HepG2 (cell line): ENCODE measurements around the gene GRM5. TPM values are rescaled to one million over a fixed set of nuclear protein-coding genes. Genes with fewer than 3 reads are reported as not detected.

Source experiments
- ATAC-seq: fragments of 200-7000 bp; cut with Tn5 transposase; 3 replicates; pipeline ENCODE4 v1.9.1; 2020; ENCODE audit warnings: mild to moderate bottlenecking, moderate library complexity
- BruUV-seq: library from RNA; stranded (reverse); fragments of 400-500 nt; replicated peaks from 2 replicates; lab custom pipeline; 2021; lab: Mats Ljungman, UMichigan
- CTCF ChIA-PET: fragments of 300-600 bp; formaldehyde crosslinking; extraction: SDS; loops from one replicate; lab custom pipeline; 2021; ENCODE audit warnings: low total read pairs, inconsistent platforms, low intra/inter-chr PET ratio; lab: Yijun Ruan, JAX
- POLR2A ChIA-PET: fragments of 350-600 bp; sonication (Branson Sonifier 250); formaldehyde crosslinking; loops from one replicate; lab custom pipeline; 2020; ENCODE audit warnings: antibody characterized with exemption, inconsistent platforms; lab: Yijun Ruan, JAX
- DNase-seq: peaks from one replicate; pipeline ENCODE4 v3.0.0-alpha.2; 2015; ENCODE audit warnings: low spot score
- FAIRE-seq: peaks from 3 replicates; lab custom pipeline; 2011; peaks lifted over from hg19 to GRCh38; lab: Jason Lieb, UNC
- H2AFZ ChIP-seq: one replicate; pipeline ENCODE4 v1.6.1; 2011; ENCODE audit warnings: low read length, inconsistent platforms
- H3K27ac ChIP-seq: fragments of 300-600 bp; 3 replicates; pipeline ENCODE4 v1.8.0; 2011; ENCODE audit warnings: mixed run types, mild to moderate bottlenecking, mixed read lengths, low read length, inconsistent platforms; ENCODE audit not compliant: insufficient read depth; ENCODE audit errors: extremely low read length
- H3K27me3 ChIP-seq, 2 experiments: fragments of 200-600 bp in 1 of 2; 2 replicates in 1 of 2; 3 replicates in 1 of 2; pipeline versions ENCODE4 v1.6.0 to v1.8.0; 2011; ENCODE audit warnings: low read length in 2 of 2, mild to moderate bottlenecking in 2 of 2, moderate library complexity in 2 of 2, inconsistent platforms in 1 of 2; ENCODE audit not compliant: insufficient read depth in 2 of 2, control insufficient read depth in 1 of 2
- H3K36me3 ChIP-seq, 2 experiments: fragments of 200-600 bp in 1 of 2; replicated peaks in 1 of 2; 2 replicates in 1 of 2; 3 replicates in 1 of 2; pipeline versions ENCODE4 v1.5.1 to v1.8.0; 2011; ENCODE audit warnings: low read length in 2 of 2, inconsistent platforms in 1 of 2; ENCODE audit not compliant: insufficient read depth in 2 of 2, control insufficient read depth in 1 of 2
- H3K4me1 ChIP-seq: 2 replicates; pipeline ENCODE4 v1.5.1; 2012; ENCODE audit warnings: low read length, inconsistent platforms; ENCODE audit not compliant: insufficient read depth
- H3K4me2 ChIP-seq: 2 replicates; pipeline ENCODE4 v1.6.0; 2011; ENCODE audit warnings: low read depth, low read length, inconsistent platforms
- H3K4me3 ChIP-seq, 3 experiments: fragments of 200-600 bp in 1 of 3; sonication (generic), shearing (Covaris generic) in 1 of 3; replicated peaks in 1 of 3; 2 replicates each; pipeline ENCODE4 v1.5.1; 2011 to 2016; ENCODE audit warnings: low read length in 3 of 3, inconsistent platforms in 2 of 3, low read depth in 2 of 3, mild to moderate bottlenecking in 2 of 3, control low read depth in 1 of 3, mixed read lengths in 1 of 3; ENCODE audit not compliant: insufficient read depth in 1 of 3
- H3K79me2 ChIP-seq: one replicate; pipeline ENCODE4 v1.6.1; 2011; ENCODE audit warnings: low read length, inconsistent platforms; ENCODE audit not compliant: insufficient read depth
- H3K9ac ChIP-seq: 2 replicates; pipeline ENCODE4 v1.6.0; 2011; ENCODE audit warnings: mild to moderate bottlenecking, low read depth, low read length, inconsistent platforms; ENCODE audit not compliant: insufficient read depth
- H3K9me3 ChIP-seq: 2 replicates; pipeline ENCODE4 v1.5.1; 2012; ENCODE audit warnings: mild to moderate bottlenecking, low read length
- H4K20me1 ChIP-seq: 2 replicates; pipeline ENCODE4 v1.6.0; 2011; ENCODE audit warnings: inconsistent platforms, mild to moderate bottlenecking, low read length, moderate library complexity; ENCODE audit not compliant: insufficient read depth
- ATF5 ChIP-seq: sonication (generic); formaldehyde crosslinking; IDR thresholded peaks from 2 replicates; pipeline ENCODE4 v1.4.0; 2020; ENCODE audit warnings: mild to moderate bottlenecking, low read depth, missing genetic modification reagents
- ATM ChIP-seq: fragments of 450-650 bp; IDR thresholded peaks from 2 replicates; pipeline ENCODE4 v1.7.1; 2017; ENCODE audit warnings: mild to moderate bottlenecking, borderline replicate concordance
- ATRX ChIP-seq: sonication (generic); formaldehyde crosslinking; IDR thresholded peaks from 2 replicates; pipeline ENCODE4 v1.4.0; 2020; ENCODE audit warnings: missing genetic modification reagents, borderline replicate concordance
- CREB1 ChIP-seq, 2 experiments: fragments of 450-650 bp in 1 of 2; IDR thresholded peaks; 2 replicates each; pipeline ENCODE4 v1.6.1; 2016 to 2017; ENCODE audit warnings: control low read depth in 1 of 2, mild to moderate bottlenecking in 1 of 2, missing compliant biosample characterization in 1 of 2, missing genetic modification characterization in 1 of 2
- CREBL2 ChIP-seq: sonication (generic); formaldehyde crosslinking; IDR thresholded peaks from 2 replicates; pipeline ENCODE4 v1.8.1; 2023; ENCODE audit warnings: missing genetic modification reagents, mild to moderate bottlenecking, borderline replicate concordance
- MED8 ChIP-seq: sonication (generic); formaldehyde crosslinking; IDR thresholded peaks from 2 replicates; pipeline ENCODE4 v1.8.1; 2023; ENCODE audit warnings: mild to moderate bottlenecking, missing genetic modification reagents; ENCODE audit not compliant: insufficient replicate concordance
- MYC ChIP-seq: sonication (generic); formaldehyde crosslinking; IDR thresholded peaks from 2 replicates; pipeline ENCODE4 v1.9.0; 2021; ENCODE audit warnings: missing genetic modification reagents, borderline replicate concordance
- SIN3A ChIP-seq: IDR thresholded peaks from 2 replicates; pipeline ENCODE4 v1.6.1; 2011; ENCODE audit warnings: low read depth, mild to moderate bottlenecking, control low read depth, low read length, borderline replicate concordance
- SNAPC5 ChIP-seq: sonication (generic); formaldehyde crosslinking; IDR thresholded peaks from 2 replicates; pipeline ENCODE4 v1.8.1; 2023; ENCODE audit warnings: mild to moderate bottlenecking, missing genetic modification reagents, borderline replicate concordance
- YEATS4 ChIP-seq: sonication (generic); formaldehyde crosslinking; IDR thresholded peaks from 2 replicates; pipeline ENCODE4 v1.4.0; 2020; ENCODE audit warnings: missing genetic modification reagents, borderline replicate concordance
- ZFP36L2 ChIP-seq: sonication (generic); formaldehyde crosslinking; IDR thresholded peaks from 2 replicates; pipeline ENCODE4 v1.4.0; 2020; ENCODE audit warnings: missing genetic modification reagents
- ZNF142 ChIP-seq: sonication (generic); formaldehyde crosslinking; IDR thresholded peaks from 2 replicates; pipeline ENCODE4 v1.4.0; 2020; ENCODE audit warnings: missing genetic modification reagents
- ZNF350 ChIP-seq: sonication (generic); formaldehyde crosslinking; IDR thresholded peaks from 2 replicates; pipeline ENCODE4 v1.4.0; 2020; ENCODE audit warnings: mild to moderate bottlenecking, low read depth, missing genetic modification reagents, borderline replicate concordance
- ZNF496 ChIP-seq: sonication (generic); formaldehyde crosslinking; IDR thresholded peaks from 2 replicates; pipeline ENCODE4 v1.8.1; 2023; ENCODE audit warnings: mild to moderate bottlenecking, moderate library complexity, missing genetic modification reagents; ENCODE audit not compliant: insufficient replicate concordance
- WGBS: methylation state at CpG from one replicate; pipeline ENCODE4 v1.1.6; 2017; ENCODE audit warnings: low lambda C conversion rate; 5-methylcytosine and 5-hydroxymethylcytosine counted together
- in situ Hi-C: cut with HindIII; loops from 2 replicates; pipeline ENCODE4 v1.10.0; 2017; ENCODE audit warnings: low pct_unique_long_range_greater_than_20kb; ENCODE audit not compliant: extremely low pct_ligation_motif_present
- intact Hi-C: fragments of 100-400 bp; cut with micrococcal nuclease; formaldehyde crosslinking; loops from one replicate; pipeline ENCODE4 v1.10.0; 2022; ENCODE audit not compliant: unreplicated experiment
- polyA plus RNA-seq, 8 experiments: library from polyadenylated mRNA; depleted of rRNA in 3 of 8; stranded (reverse) in 7 of 8; unstranded in 1 of 8; fragments of >200 nt; fragmentation: Illumina TruSeq in 4 of 8; extraction: Trizol in 4 of 8; gene quantifications; 2 replicates each; pipeline versions ENCODE4 v1.2.1 to v1.2.3, GENCODE V29; 2011 to 2016; ENCODE audit warnings: low read depth in 4 of 8, missing spikeins in 1 of 8, mixed read lengths in 1 of 8; ENCODE audit not compliant: insufficient read depth in 1 of 8
- total RNA-seq, 5 experiments: library from RNA; depleted of rRNA; stranded (reverse); fragments of >200 nt; fragmentation: Illumina TruSeq; extraction: Trizol; gene quantifications; 2 replicates each; pipeline ENCODE4 v1.2.3, GENCODE V29; 2016; ENCODE audit warnings: low read depth in 1 of 5

The GRM5 gene
- total and polyA plus RNA-seq, 2 of the 13 experiments (the other 11 are each of a cell fraction or from before 2014, with no cell fraction given) = not detected

GRCh38 chr11:88555829-88556202, 510.0 kb downstream of the GRM5 start:
- H3K27me3 ChIP-seq = no peaks in the 10 kb centered on the region
- H3K4me3 ChIP-seq = no peak overlapping the region
- POLR2A ChIA-PET = no interaction called here
- FAIRE-seq (no peak), ATAC-seq (no peak), DNase-seq (no peak)
- H3K36me3 ChIP-seq = no peaks in the 10 kb centered on the region
- H3K4me2 ChIP-seq = no peak overlapping the region
- no peak overlapping the region for H3K27ac ChIP-seq
- H3K9me3 ChIP-seq = no peaks in the 10 kb centered on the region
- 2% methylated on average over 2 of the region's 2 CpGs for WGBS
- H3K79me2 ChIP-seq = no peaks in the 10 kb centered on the region
- no peak overlapping the region for H3K9ac ChIP-seq
- no peaks in the 10 kb centered on the region for H4K20me1 ChIP-seq
- intact Hi-C loops (no loop called here), in situ Hi-C loops (no loop called here)
- H2AFZ ChIP-seq = no peak overlapping the region
- CTCF ChIA-PET = no interaction called here
- TF ChIP-seq ATRX (CRISPR knock-in tag) (no peak), SIN3A (no peak), ZNF350 (CRISPR knock-in tag) (no peak), ZNF142 (no peak), ZNF496 (CRISPR knock-in tag) (no peak), YEATS4 (CRISPR knock-in tag) (no peak), MED8 (no peak), CREBL2 (no peak), ZFP36L2 (CRISPR knock-in tag) (no peak), ATF5 (CRISPR knock-in tag) (no peak), MYC (CRISPR knock-in tag) (no peak), SNAPC5 (CRISPR knock-in tag) (no peak), CREB1 (IDR thresholded peaks at IDR 0.05) (no peak), CREB1 (CRISPR knock-in tag; IDR thresholded peaks at IDR 0.05) (no peak), ATM (no peak)
- no TSS peak for BruUV-seq
- no peaks in the 10 kb centered on the region for H3K4me1 ChIP-seq
